NCI-H1436 treated with DMSO at 0.1 percent for 48 hours (cell line): ENCODE data around the gene REC8.
"Not testable (repeated sequence)": the region's sequence is repeated elsewhere in the genome, so short reads cannot be mapped to it uniquely, and the experiment has no call there.

Source experiments
- DNase-seq: peaks from one replicate; lab custom pipeline; 2025; lab: John Stamatoyannopoulos, UW

REC8 gene

DNA sequence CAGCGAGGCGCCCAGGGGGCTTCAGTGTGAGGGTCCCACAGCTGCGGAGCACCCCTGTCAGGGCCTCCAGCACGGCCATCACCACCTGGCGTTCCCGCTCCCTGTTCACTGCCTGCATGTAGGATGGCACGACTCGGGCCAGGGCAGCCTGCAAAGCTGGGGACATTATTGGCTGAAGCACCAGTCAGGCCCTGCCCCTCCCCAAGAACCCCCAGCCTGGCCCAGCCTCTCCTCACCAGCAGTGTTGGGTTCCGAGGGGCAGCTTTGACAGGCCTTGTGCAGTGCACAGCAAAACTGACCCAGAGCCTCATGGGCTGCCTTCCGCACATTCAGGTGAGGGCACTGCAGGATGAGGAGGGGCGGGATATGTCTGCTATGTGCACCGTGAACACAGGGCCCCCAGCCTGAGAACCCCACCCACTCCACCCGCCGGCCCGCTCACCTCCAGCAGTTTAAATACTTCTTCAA is 11.2 kb downstream of the REC8 start:
- DNase-seq = no peak

DNA sequence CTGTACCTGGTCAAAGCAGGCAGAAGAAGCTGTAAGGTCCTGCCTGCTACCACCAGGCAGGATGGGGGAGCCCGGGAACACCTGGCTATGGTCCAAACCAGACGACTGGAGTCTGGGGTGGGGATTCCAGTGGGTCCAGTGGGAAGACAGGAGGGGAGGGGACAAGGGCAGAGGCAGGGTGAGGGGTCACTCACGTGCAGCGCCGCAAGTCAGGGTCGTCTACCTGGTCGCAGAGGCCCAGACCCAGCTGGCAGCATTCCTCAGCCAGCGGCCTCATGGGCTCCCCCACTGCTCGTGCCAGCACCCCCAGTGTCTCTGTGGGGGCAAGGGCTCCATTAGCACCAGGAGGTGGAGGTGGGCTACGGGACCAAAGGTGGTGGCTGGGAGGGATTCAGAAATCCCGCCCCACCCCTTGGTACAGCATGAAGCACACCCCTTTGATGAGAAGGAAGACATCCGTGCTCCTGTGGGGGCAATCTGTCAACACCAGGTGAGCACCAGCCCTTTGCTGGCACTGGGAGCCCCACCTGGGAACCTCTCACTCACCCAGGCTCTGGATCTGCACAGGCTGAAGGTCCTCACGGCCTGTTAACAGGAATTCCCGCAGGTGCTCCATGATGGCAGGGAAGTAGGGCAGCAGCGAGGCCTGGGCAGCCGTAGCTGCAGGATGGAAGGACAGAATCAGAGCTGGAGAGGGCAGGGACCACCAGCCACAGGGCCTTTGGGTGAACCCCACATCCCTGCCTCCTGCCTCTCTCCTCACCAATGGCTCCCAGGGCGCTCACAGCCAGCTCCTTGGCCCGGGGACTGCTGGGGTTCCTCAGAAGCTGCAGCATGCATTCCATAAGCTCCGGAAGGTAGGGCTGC is 12.5 kb downstream of the REC8 start:
- no peak for DNase-seq

DNA sequence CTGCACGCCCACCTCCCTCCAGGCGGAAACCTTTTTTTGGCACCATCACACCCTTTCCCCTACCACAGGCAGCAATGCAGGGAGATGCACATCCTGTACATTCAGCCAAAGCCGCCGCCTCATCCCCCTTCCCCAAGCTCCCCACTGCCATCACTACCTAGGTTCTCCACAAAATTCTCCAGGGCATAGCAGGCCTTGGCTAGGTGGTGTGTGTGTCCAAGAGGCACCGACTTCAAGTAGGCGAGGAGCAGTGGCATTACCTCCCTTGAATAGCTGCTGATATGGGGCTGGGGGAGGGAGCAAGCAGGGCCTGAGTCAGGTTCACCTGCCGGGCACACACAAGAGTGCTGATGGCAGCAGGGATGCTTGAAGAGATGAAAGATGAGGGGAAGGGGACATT is 13.1 kb downstream of the REC8 start:
- DNase-seq = no peak

DNA sequence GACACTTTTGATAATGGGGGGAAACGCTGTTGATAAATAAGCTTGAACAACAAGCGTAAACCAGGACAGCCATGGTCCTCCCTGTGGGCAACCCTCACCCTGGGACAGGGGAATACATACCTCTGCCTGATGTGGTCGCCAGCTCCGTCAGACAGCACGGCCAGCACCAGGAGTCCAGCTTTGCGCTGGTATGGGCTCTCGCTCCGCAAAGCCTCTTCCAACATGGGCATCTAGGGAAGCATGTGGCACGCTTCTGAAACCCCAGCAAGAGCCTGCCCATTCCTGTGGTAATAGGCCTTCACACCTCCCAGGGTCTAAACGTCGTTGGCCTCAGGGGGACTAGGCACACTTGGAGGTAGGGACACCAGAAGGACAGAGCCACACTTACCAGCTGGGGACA is 13.9 kb downstream of the REC8 start:
- no peak for DNase-seq

DNA sequence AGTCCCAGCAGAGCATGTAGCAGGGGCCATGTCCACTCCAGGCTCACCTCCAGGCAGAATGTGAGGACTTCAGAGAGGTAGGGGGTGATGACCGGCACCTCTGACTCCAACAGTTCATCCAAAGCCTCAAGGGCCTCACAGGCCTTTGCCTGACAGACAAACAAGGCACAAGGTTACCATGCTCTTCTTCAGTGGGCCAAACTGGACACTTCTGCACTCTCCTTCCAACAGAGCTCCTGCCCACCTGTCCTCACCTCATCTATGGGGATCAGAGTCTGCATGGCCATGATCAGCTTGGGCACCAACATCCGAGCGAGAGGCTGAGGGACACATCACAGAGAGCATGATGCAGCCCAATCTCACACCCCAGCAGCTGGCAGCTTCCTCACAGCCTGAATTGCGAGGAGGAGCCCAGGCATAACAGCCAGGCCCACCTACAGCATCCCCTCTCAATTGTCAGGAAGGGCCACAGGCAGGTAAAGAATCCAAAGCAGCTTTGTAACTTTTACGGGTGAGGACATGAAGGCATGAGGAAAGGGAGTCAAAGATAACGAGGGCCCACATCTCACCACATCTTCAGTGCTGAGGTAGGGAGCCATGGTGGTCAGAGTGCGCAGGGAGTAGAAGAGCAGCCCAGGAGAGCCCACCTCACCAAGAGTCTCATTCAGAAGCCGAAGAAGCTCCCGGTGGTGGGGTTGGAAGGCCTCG is 15.1 kb downstream of the REC8 start:
- DNase-seq = no peak

DNA sequence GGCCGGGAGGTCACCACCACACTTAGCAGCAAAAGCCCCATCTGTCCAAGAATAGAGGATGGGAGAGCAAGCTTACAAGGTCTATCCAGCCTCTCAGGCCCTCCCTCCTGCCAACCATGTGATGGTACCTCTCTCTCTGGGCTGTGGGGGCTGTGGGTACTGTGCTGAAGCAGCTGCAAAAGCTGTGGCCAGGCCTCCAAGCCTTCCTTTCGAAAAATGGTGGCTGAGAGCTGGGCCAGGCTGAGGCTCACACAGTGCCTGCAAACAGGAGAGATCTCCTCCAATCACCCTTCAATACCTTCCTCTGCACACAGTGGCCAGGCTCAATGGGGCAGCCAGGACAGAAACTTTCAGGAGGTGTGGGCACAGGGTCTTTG is 15.6 kb downstream of the REC8 start:
- DNase-seq = no peak

DNA sequence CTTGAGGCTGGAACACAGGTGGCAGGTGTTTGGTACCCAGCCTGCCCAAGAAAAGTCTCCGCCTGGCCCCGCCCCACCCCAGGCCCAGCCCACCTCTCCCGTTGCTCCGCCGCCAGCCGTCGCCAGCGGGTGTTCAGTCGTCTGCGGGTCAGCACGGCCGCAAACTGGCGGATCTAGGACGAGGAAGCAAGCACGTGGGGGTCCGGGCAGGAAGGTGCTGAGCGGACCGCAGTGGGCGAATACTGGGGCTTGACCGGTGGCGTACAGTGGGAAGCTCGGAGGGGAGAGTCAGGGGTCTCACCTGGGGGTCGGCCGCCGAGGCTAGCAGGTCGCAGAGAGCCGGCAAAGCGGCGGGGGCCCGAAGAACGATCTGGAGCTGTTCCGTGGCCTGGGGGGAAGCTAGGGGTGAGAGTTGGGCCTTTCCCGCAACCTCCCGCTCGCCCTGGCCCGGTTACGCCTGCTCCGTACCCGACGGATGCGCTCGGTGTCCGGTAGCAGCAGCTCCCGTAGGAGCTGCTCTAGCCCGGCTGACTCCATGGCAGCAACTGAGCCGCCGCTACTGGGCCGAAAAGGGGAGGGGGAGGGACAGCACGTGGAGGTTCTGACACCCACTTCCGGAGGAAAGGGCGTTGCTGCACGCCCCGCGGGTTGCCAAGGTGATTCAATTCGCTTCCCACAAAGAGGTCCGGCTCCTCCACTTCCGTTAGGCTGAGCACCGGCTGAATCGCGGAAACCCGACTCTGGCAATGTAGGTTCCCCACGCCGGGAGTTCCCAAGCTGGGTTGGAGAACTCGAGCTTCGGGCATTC is 16.6 kb downstream of the REC8 start, which contains the start of gene IPO4:
TSS of gene IPO4 (minus strand) at position 566 of the 808 bp plus-strand sequence. CDS start at position 537, 29 bp downstream.
- DNase-seq = peak; percentile 91

DNA sequence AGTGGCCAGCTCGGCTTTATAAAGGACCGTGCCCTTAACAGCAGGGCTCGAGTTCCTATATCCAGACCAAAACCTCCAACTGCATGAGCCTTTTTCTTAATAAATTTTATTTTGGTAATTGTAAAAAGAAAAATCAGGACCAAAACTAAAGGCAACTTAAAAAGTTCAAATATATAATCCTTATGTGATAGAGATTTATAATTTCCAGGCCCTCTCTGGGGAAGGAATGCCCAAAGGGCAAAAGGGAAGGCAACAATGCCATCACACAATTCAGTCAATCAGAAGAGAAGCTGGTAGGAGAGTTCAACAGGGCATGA is 17.1 kb downstream of the REC8 start:
- DNase-seq = no peak

DNA sequence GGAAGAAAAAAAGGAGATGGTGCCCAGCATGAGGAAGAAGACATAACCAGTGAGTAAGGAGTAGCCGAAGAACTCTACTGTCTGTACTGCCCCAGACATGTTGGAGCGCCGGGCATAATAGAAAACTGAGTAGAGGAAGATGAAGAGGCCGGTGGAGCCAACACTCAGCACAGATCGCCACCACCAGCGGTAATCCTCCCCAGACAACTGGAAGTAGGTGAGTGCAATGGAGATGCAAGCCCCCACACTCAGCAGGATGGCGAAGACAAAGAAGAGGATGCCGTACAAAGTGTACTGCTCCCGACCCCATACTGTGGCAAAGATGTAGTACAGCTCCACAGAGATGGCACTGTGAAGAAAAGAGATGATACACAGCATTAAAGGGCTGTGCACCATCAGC is 17.6 kb downstream of the REC8 start:
- DNase-seq = no peak

DNA sequence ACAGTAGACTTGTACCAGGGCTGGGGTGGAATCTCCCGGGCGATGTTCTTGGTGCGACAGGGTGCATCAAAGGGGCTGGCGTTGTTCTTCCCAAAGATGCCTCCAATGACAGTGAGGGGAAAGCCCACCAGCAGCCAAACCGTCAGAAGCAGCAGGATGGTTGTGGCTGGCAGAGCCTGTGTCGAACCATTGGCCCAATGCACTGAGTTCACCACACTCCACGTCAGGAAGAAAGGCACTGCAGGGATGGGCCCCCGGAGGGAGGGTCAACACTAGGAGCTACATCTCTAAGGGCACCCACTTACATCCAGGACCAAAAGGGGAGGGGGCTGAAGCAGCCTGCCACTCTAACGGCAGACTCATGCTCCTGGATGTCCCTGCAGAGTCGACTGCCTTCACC is 18.5 kb downstream of the REC8 start:
- no peak for DNase-seq

DNA sequence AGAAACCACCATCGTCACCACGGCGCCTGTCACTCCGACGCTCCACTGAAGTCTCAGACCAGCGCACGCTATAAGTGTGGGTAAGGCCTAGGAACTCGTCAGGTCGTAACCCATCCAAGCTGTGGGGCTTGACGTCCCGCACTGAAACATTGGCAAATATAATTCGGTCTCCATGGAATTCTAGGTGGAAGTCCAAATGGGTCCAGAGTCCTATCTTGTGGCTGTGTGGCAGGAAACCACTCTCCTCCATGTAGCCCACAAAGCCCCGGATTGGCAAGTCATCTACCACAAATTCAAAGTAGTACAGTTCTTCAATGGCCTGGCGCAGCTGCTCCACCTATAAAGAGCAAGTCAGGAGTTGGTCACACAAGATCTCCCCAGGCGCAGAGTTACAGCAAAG is 21.1 kb downstream of the REC8 start:
- no peak for DNase-seq

DNA sequence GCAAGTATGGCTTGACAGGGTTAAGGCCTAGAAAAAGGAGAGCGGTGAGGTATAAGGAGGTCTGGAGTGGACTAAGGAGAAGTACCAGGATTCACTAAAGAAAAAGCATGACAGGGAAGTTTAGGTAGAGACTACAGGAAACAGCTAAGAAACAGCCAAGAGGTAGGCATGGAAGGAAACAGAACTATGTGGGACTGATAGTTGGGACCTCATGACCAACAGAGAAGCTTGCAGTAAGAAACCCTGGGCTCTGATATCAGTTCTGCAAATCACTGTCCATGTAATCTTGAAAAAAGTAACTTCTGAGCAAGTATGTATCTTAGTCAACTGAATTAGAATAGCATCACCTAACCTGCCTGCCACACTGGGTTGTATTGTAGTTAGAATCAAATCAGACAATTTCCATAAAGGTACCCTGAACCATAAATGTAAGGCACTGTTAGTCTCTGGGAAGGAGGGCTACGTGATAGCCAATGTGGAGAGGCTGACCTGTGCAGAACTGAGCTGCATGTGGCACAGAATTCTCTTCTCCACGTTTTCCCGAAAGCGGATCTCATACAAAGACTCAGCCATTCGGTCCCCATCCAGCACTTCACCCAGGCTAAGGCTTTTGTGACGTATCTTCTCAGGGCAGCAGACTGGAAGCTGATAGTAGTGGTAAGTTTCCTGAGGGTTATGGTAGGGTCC is 22.4 kb downstream of the REC8 start:
- no peak for DNase-seq

DNA sequence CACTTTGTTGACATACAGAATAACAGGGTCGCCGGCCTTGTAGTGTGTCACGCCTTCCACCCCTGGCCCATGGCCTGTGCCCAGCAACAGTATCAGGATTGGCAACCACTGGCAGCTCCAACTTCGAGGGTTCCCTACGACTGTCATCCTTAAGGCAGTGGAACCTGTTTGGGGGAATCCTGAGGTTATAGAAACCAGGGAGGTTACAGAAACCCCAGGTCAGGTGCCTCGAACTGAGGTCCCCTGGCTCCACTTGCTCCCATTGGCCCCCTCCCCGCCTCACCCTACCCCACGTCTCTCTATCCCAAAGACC is 22.9 kb downstream of the REC8 start:
- DNase-seq = no peak

DNA sequence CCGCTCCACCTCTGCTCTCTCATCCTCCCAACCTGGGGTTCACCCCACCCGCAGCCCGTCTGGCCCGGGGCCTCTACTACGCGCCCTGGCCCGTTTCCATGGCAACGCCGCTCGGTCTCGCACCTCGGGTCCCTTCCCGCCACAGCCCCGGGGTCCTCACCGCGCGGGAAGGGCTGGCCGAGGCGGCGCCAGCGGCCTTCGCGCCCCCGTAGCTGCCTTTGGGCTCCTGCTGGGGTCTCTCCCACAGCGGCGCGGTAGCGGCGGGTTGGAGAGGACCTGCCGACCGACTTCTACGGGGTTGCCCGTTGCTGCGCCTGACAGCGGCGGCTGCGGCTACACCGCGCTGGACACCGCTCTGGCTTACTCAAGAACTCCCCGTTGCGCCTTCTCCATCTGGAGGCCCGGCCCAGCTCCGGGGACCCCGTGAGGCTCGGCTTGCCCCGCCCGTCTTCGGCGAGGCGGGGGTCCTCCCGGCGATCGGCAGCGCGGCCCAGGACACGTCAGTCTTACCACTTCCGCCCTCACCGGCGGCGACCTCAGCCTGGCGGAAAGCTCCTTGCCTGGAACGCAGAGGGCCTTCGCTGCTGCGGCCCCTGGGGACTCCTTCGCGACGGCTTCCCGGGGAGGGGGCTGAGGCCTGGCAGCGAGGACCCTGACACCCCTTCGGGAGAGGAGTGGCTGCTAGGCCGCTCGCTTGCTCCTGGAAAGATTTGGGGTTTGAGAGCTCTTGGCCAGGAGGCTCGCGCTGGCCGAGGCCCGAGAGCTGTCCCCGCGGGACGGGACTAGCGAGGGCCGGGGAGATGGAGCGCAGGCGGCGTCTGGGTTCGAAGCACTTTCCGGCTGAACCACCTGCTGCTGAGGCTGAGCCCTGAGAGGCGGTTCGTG is 23.5 kb downstream of the REC8 start, which contains the start of gene TM9SF1:
TSS of gene TM9SF1 (minus strand) at position 256 of the 885 bp plus-strand sequence. CDS start 422 bp downstream, outside the sequence.
- peak; percentile 44 for DNase-seq

DNA sequence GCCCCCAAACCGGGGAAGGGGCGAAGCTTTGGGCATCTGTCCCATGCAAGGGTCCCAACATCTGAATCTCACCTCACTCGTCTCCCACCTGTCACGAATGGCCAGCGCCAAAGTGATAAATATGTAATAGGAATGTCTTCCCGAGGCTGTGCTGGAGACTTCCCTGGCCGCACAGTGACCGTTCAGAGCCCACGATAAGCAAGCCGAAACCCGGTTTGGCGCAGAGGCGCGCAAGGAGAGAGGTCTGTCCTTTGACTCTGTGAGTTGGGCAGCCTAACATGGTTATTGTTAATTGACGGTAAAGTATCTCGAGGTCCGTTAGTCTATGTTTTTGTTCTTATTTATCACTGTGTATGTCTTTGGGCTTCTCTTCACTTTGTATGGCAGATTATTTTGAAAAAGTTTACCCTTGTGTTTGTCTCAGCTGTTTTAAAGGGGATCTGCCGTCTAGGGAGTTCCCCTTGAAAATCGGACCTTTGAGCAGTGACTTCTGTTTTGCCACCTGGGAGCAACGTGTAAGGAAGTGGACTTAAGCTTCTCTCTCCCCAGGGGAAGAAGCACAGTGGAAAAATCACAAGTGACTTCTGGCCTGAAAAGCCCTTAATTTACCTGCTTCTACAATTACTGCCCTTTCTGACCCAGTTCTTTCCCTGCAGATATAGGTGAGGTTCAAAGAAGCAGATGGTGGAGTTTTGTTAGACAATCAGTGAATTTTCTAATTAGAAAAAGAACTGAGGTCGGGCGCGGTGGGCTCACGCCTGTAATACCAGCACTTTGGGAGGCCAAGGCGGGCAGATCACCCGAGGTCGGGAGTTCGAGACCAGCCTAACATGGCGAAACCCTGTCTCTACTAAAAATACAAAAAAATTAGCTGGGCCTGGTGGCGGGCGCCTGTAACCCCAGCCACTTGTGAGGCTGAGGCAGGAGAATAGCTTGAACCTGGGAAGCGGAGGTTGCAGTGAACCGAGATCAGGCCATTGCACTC is 24.5 kb downstream of the REC8 start:
- DNase-seq = no peak

DNA sequence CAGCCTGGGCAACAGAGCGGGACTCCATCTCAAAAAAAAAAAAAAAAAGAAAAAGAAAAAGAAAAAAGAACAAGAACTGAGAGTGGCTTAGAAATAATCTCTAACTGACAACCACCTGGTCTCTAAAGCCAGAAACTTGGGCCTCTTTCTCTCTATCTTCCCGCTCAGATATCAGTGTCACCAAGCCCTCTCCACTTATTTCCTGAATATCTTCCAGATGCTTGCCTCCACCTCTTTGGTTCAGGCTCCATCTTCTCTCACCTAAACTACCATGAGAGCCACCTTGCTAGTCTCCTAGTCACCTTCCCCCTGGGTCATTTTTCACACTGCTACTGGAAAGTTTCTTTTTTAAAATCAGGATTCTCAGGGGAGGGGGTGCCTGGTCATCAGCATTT is 25.2 kb downstream of the REC8 start:
- no peak for DNase-seq

DNA sequence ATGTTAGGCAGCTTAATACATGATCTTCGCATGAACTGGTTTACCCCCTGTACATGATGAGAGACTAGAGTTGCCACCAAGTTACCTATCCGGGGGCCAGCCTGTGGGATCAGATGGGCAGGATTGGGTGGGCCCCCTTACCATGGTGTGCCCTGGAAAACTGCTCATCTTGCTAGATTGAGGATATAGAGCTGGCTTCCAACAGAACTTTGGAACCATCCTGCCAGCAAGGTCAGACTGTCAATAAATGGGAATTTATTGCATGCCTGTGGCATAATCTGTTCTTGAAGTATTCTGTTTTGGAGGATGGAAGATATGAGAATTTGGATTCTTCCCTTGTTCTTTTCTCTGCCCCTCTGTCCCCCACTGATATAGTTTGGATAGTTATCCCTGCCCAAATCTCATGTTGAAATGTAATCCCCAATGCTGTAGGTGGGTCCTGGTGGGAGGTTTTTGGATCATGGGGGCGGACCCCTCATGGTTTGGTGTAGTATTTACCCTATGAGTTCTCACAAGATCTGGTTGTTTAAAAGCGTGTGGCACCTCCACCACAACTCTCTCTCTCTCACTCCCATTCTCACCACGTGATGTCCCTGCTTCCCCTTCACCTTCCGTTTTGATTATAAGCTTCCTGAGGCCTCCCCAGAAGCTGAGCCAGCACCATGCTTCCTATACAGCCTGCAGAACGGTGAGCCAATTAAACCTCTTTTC is 27.1 kb downstream of the REC8 start:
- DNase-seq = no peak

DNA sequence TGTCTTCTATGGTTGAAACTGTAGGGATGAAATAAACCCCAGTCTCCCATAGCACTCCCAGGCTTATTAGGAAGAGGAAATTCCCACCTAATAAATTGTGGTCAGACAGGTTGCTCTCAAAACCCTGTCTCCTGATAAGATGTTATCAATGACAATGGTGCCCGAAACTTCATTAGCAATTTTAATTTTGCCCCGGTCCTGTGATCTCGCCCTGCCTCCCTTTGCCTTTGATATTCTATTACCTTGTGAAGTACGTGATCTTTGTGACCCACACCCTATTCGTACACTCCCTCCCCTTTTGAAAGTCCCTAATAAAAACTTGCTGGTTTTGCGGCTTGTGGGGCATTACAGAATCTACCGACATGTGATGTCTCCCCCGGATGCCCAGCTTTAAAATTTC is 30.7 kb downstream of the REC8 start:
- DNase-seq = not testable (repeated sequence)

DNA sequence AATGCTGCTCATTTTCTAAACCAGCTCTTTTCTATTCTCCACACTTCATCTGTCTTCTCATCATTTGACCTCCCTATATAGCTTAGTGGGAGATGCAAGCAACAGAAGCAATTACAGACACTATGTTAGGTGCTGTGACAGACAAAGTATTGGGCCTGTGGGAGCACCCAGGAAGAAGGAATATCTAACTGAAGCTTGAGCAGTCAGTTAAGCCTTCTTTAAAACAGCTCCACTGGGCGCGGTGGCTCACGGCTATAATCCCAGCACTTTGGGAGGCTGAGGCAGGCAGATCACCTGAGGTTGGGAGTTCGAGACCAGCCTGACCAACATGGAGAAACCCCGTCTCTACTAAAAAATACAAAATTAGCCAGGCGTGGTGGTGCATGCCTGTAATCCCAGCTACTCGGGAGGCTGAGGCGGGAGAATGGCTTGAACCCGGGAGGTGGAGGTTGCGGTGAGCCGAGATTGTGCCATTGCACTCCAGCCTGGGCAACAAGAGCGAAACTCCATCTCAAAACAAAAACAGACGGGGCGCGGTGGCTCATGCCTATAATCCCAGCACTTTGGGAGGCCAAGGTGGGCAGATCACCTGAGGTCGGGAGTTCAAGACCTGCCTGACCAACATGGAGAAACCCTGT is 31.5 kb downstream of the REC8 start:
- not testable (repeated sequence) for DNase-seq
